OCI-LY1 (cell line): ENCODE measurements around the gene CACNB2.

Source experiments
- CTCF ChIP-seq: fragments of 200-600 bp; sonication (generic), shearing (Covaris generic); IDR thresholded peaks from 2 replicates; pipeline ENCODE4 v1.5.1; 2017; ENCODE audit warnings: mild to moderate bottlenecking, antibody characterized with exemption, low read length, moderate library complexity, mixed read lengths
- EZH2 ChIP-seq: fragments of 200-600 bp; sonication (generic), shearing (Covaris generic); IDR thresholded peaks from 2 replicates; pipeline ENCODE4 v1.8.0; 2017; ENCODE audit warnings: borderline replicate concordance, mixed run types, mild to moderate bottlenecking, antibody characterized with exemption, low read length, moderate library complexity, mixed read lengths

GRCh38 chr10:18190840-18191239 is 50.6 kb downstream of the CACNB2 start:
- TF ChIP-seq EZH2 (no peak), CTCF (no peak)
